Endodermal cell (in vitro differentiated cells): ENCODE measurements around the gene EP400. TPM values are rescaled to one million over a fixed set of nuclear protein-coding genes. Genes with fewer than 3 reads are reported as not detected.

Experiments
- DNase-seq: peaks from one replicate; pipeline ENCODE4 v3.0.0-alpha.2; 2017
- H3K27ac ChIP-seq: 2 replicates; pipeline ENCODE4 v1.5.1; 2013; ENCODE audit warnings: mild to moderate bottlenecking, low read depth, low read length, moderate library complexity
- H3K27me3 ChIP-seq: 2 replicates; pipeline ENCODE4 v1.6.1; 2013; ENCODE audit warnings: mild to moderate bottlenecking, low read length, moderate library complexity; ENCODE audit not compliant: insufficient read depth, control insufficient read depth, poor library complexity, severe bottlenecking
- H3K36me3 ChIP-seq: 2 replicates; pipeline ENCODE4 v1.7.0; 2013; ENCODE audit warnings: mild to moderate bottlenecking, low read length, moderate library complexity; ENCODE audit not compliant: control insufficient read depth, insufficient read depth
- H3K4me1 ChIP-seq: one replicate; pipeline ENCODE4 v1.7.0; 2013; ENCODE audit warnings: low read length; ENCODE audit not compliant: control insufficient read depth, insufficient read depth
- H3K4me3 ChIP-seq: 2 replicates; pipeline ENCODE4 v1.5.1; 2013; ENCODE audit warnings: mild to moderate bottlenecking, low read length, moderate library complexity
- H3K9ac ChIP-seq: 2 replicates; pipeline ENCODE4 v1.6.1; 2013; ENCODE audit warnings: mild to moderate bottlenecking, low read length, moderate library complexity; ENCODE audit not compliant: poor library complexity, severe bottlenecking; ENCODE audit errors: extremely low read depth
- H3K9me3 ChIP-seq: 2 replicates; pipeline ENCODE4 v1.6.1; 2013; ENCODE audit warnings: mild to moderate bottlenecking, low read length, moderate library complexity; ENCODE audit not compliant: control insufficient read depth
- H3K27ac Mint-ChIP-seq: 2 replicates; pipeline ENCODE4 v1.8.0; 2020; ENCODE audit warnings: mixed read lengths
- H3K27me3 Mint-ChIP-seq: 2 replicates; pipeline ENCODE4 v1.8.0; 2021; ENCODE audit warnings: mild to moderate bottlenecking, mixed read lengths; ENCODE audit not compliant: insufficient read depth
- H3K36me3 Mint-ChIP-seq: 2 replicates; pipeline ENCODE4 v1.8.0; 2020; ENCODE audit warnings: low read depth, mixed read lengths
- H3K4me1 Mint-ChIP-seq: 2 replicates; pipeline ENCODE4 v1.8.0; 2020; ENCODE audit warnings: mixed read lengths
- H3K4me3 Mint-ChIP-seq: 2 replicates; pipeline ENCODE4 v1.8.0; 2020; ENCODE audit warnings: mild to moderate bottlenecking, moderate library complexity, mixed read lengths
- H3K9me3 Mint-ChIP-seq: 2 replicates; pipeline ENCODE4 v1.8.0; 2020; ENCODE audit warnings: mild to moderate bottlenecking, mixed read lengths
- CTCF ChIP-seq: fragments of 200-600 bp; sonication (generic); conservative IDR thresholded peaks from 2 replicates; pipeline ENCODE4 v1.5.0; 2021; ENCODE audit warnings: antibody characterized with exemption, mild to moderate bottlenecking
- WGBS, 2 experiments: methylation state at CpG; one replicate each; pipeline versions ENCODE4 v1.1.5 to v1.1.7; 2013; ENCODE audit warnings: missing lambda C conversion rate in 2 of 2, mixed read lengths in 1 of 2; ENCODE audit not compliant: insufficient coverage in 1 of 2, insufficient read length in 1 of 2; 5-methylcytosine and 5-hydroxymethylcytosine counted together
- total RNA-seq, 2 donors: library from RNA; stranded (reverse); fragmentation: NEBNext Ultra II Directional in 1 of 2; extraction: Animal tissue kit (Norgen Biotek cat#: 25700) in 1 of 2; gene quantifications; 2 replicates in 1 of 2; 3 replicates in 1 of 2; pipeline ENCODE4 v1.2.1, GENCODE V29; 2021

EP400 gene
- total RNA-seq, 2 donors from 2014 or later: 64.7 to 78.3 TPM

- H3K36me3 Mint-ChIP-seq: peaks cover 78% of the 10 kb centered on the region
- H3K27ac Mint-ChIP-seq: no peak overlapping the region
- H3K36me3 ChIP-seq: peaks cover 80% of the 10 kb centered on the region
Measured at GRCh38 chr12:132020292-132020691, 70.5 kb downstream of the EP400 start.

GRCh38 chr12:132021031-132021871 is 71.5 kb downstream of the EP400 start:
- Histone ChIP-seq H3K27me3 (no peaks in the 10 kb centered on the region), H3K4me1 (no peaks in the 10 kb centered on the region), H3K9ac (no peak overlapping the region), H3K9me3 (no peaks in the 10 kb centered on the region), H3K36me3 (peaks cover 82% of the 10 kb centered on the region), H3K27ac (no peak overlapping the region), H3K4me3 (no peak overlapping the region)
- no peaks in the 10 kb centered on the region for H3K4me1 Mint-ChIP-seq
- peak overlapping the region; percentile 58 for H3K27ac Mint-ChIP-seq
- no peak overlapping the region for H3K4me3 Mint-ChIP-seq
- 96 to 98% methylated on average over 18 to 30 of the region's 30 CpGs for WGBS, 2 experiments
- no peaks in the 10 kb centered on the region for H3K9me3 Mint-ChIP-seq
- peaks cover 77% of the 10 kb centered on the region for H3K36me3 Mint-ChIP-seq
- TF ChIP-seq CTCF: no peak
- DNase-seq: no peak
- H3K27me3 Mint-ChIP-seq: no peaks in the 10 kb centered on the region

More at GRCh38 chr12:132020292-132020691, 70.5 kb downstream of the EP400 start:
- Mint-ChIP-seq H3K4me3 (no peak overlapping the region), H3K27me3 (no peaks in the 10 kb centered on the region), H3K9me3 (no peaks in the 10 kb centered on the region), H3K4me1 (no peaks in the 10 kb centered on the region)
- no peak for DNase-seq
- Histone ChIP-seq H3K27me3 (no peaks in the 10 kb centered on the region), H3K27ac (no peak overlapping the region), H3K9me3 (no peaks in the 10 kb centered on the region), H3K4me3 (no peak overlapping the region), H3K4me1 (no peaks in the 10 kb centered on the region), H3K9ac (no peak overlapping the region)
- no peak for TF ChIP-seq CTCF
- WGBS, 2 experiments: 97% methylated on average over 4 to 9 of the region's 9 CpGs

- Histone ChIP-seq H3K36me3 (peaks cover 85% of the 10 kb centered on the region), H3K27ac (no peak overlapping the region)
- WGBS, 2 experiments: 80 to 100% methylated on average over 1 to 2 of the region's 2 CpGs
Measured at GRCh38 chr12:132021965-132022364, 72.2 kb downstream of the EP400 start.

More at GRCh38 chr12:132021965-132022364, 72.2 kb downstream of the EP400 start:
- Mint-ChIP-seq H3K27me3 (no peaks in the 10 kb centered on the region), H3K27ac (peak overlapping the region; percentile 5), H3K36me3 (peaks cover 77% of the 10 kb centered on the region), H3K4me3 (no peak overlapping the region), H3K9me3 (no peaks in the 10 kb centered on the region), H3K4me1 (no peaks in the 10 kb centered on the region)
- Histone ChIP-seq H3K4me1 (no peaks in the 10 kb centered on the region), H3K4me3 (no peak overlapping the region), H3K27me3 (no peaks in the 10 kb centered on the region), H3K9ac (no peak overlapping the region), H3K9me3 (no peaks in the 10 kb centered on the region)
- no peak for TF ChIP-seq CTCF
- no peak for DNase-seq
